ENCODE measurements around the gene CD79A.
"Not testable (repeated sequence)": the region's sequence is repeated elsewhere in the genome, so short reads cannot be mapped to it uniquely, and the experiment has no call there.

CD79A gene

GRCh38 chr19:41906916-41907680 lies 30.0 kb downstream of the CD79A start:
- DNase-seq = no peak

DNA sequence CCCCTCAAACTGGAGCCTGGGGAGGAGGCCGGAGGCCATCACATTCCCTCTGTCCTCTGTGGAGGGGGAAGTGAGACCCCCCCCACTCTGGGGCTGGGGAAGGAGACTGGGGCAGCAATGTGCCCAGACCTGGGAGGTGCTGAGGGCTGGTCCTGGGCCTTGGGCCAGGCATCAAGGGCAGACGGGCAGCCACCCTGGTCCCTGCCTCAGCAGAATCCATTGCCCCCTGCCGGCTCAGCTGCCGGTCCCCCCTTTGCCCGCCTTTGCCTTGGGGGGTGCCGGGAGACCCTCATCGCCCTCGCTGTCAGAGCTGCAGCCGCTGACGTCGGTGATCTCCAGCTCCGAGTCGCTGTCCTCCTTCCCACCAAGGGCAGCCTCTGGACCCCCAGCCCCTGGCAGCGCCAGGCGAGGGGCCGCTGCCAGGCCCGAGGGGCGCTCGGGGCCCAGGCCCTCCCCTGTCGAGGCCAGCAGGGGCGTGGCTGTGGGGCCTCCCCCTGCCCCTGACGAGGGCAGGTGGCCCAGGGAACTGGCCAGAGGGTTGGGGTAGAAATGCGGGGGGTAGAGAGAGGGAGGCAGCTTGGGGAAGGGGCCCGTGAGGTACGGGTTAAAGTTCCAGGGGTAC lies 31.0 kb downstream of the CD79A start:
- no peak for DNase-seq

DNA sequence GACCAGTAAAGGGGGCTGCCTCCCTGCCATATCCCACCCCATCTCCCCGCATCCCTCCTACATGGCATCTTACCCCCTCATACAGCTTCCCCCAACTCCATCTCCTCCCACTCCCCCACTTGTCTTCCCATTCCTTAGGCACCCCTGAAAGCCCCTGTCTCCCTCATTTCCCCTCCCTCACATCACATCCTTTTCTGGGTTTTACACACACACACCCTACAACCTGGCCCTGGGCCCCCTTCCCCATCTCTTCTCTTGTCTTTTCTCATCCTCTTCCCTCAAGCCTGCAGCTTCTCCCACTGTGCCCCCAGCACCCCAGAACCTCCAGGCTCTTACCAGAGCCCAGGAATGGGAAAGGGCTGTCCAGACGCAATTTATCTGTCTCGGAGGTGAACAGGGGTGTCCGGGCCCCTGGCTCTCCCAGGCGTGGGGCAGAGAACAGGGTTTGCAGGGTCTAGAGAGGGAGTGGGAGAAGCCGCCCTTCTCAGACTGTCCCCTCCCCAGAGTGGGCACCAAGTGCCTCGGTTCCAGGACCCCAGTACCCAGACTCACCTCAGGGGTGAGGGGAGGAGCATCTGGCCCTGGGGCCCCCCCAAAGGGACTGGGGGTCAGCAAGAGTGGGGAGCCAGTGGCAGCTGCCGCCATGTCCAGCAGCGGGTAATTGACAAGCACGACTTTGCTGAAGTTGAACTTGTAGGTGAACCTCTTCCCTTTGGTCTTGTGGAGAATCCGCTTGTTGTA lies 31.8 kb downstream of the CD79A start:
- no peak for DNase-seq

DNA sequence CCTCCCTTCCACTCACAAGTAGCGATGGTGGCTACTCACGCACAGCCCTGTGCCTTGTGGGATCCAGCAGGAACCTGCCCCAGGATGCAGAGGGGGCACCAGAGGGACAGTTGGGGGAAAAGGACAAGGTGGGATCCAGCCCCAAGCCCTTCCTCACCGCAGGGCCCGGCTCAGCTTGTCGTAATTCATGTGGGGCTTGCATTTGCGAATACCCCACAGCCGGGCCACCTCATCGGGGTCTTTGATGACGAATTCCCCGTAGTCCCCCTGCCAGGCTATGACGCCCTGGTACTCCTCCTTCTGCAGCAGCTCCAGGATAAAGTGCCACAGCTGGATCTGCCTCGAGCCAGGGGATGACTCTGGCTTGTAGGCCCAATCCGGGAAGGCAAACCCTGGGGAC lies 32.6 kb downstream of the CD79A start:
- no peak for DNase-seq

- DNase-seq = no peak
These were observed 33.3 kb downstream of the CD79A start for GRCh38 chr19:41910240-41910991.

GRCh38 chr19:41910992-41911888 lies 34.2 kb downstream of the CD79A start:
- no peak for DNase-seq

DNA sequence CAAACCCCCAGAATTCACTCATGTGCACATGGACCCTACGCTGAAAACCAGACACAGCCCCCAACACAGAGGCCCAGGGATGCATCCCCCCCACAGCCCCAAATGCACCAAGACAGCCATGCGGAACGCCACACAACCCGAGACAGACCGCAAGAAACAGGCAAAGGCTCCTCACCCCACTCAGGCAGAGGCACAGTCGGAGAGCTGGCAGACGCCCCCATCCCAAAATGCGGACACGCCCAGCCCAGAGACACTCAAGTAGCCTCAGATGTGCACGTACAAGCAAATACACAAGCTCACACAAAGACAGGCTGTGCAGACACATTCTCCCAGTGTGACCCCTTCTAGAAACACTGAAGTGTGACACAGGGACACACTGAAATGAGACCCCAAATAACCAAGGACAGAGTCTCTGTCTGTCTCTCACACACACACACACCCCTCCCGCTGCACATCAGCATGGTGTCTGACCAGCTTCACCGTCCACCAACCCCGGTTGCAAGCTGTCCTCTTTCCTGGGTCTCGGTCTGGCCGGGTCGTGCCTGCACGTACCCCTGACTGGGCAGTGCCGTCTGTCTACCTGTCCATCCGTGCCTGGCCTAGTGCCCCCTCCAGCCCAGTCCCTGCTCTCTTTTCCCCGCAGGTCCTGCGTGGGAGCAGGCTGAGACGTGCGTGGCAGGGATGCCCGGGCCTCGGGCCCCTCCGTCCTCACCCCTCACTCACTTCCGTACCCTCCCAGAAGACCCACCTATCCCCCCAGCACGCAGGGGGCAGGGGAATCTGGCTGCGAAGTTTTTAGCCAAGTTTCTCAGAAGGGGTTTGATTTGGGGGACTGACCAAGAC lies 35.0 kb downstream of the CD79A start:
- DNase-seq = no peak

DNA sequence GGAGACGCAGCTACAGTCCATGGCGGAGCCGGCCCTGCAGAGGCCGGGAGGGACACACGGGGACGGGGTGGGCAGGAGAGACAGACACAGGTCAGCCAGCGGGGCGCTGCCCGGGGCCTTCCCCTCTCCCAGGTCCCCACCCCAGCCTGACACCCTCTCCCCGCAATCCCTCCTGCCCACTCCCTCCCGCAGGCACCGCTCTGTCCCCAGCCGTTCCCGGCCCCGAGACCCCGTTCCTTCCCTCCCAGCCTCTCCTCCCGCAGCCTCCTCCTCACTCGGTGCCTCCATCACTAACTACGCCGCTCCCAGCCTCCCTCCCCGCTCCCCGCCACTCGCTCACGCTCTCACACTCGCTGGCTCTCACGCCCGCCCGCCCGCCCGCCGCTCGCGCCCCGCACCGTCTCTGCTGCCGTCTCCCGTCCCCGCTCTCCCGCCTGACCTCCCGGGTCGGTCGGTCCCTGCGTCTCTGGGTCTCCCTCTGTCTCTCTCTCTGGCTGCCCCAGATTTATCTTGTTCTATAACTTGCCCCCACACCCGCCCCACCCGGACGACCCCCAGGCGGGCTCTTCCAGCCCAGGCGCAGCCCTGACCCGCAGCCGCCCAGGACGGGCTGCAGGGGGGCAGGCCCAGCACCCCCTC lies 35.9 kb downstream of the CD79A start:
- DNase-seq = no peak

GRCh38 chr19:41913538-41914423 lies 36.7 kb downstream of the CD79A start:
- no peak for DNase-seq

- not testable (repeated sequence) for DNase-seq
These were observed 37.4 kb downstream of the CD79A start for GRCh38 chr19:41914424-41914834.

DNA sequence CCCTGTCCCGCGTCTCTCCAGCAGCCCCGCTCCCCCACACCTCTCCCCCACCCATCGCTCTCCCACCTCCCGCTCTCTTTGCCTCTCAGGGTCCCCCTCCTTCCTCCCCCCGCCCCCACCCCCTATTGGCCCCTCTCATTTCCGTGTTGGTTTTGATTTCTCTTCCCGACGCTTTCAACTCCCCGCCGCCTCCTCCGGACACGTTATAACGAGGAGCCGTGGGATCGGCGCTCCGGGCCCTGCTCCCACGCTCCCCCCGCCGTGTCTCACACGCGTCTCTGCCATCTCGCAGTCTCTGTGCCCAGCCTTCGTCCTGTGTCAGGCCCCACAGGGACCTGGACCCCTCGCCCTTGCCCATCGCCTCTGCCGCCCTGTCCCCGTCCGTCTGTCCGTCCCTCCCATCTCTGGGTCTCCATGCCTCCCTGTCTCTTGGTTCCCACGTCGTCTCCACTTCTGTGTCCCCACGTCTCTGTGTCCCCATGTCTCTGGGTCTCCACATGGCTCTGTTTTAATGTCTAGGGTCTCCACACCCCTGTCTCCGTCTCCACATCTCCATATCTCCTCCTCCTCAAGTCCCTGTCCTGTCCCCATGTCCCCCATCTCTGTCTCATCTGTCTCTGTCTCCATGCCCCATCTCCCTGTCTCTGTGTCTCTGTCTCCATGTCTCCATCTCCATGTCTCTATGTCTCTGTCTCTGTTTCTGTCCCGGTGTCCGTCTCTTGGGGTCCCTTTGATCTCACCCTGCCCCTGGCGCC lies 38.1 kb downstream of the CD79A start:
- no peak for DNase-seq

DNA sequence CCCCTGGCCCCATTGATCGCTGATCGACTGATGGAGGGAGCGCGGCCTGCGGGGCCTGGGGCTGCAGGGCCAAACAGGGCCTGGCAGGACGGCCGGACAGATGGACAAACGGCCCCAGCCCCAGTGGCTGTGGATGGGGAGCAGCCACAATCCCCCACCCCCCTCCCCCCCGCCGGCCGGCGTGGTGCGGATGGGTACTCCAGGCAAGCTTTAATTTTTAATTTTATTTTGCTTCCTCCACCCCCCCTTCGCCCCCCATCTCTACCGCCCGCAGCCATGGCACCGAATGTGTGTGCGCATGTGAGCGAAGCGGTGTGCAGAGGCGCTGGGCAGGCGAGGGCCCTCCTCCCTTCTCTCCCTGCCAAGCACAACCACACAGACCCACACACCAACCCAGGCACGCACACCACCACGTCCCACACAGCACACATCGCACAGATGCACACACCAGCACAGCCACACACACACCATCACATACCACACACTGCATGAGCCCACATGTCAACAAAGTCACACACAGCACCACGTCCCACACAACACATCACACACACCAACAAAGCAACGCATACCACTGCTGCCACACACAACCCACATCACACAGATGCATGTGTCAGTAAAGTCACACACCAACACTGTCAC lies 38.8 kb downstream of the CD79A start:
- DNase-seq = no peak

DNA sequence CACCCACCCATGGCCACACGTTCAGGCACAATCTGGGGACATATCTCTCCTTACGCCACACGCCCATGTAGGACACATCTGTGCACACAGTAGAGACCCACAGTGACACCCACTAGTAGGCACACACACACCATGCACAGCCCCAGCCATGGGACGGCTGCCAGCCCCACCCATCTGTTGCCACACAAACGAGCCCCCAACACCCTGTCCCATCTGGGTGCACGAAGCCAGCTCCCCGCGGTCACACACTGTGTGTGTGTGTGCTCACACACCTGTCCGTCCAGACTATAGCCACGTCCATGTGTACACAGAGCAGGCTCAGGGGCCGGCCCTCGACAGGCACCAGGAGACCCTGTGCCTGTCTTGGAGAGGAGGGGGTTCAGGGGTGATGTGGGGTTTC lies 40.6 kb downstream of the CD79A start:
- no peak for DNase-seq

- DNase-seq = no peak
These were observed 41.0 kb downstream of the CD79A start for GRCh38 chr19:41918095-41918494.

GRCh38 chr19:41918653-41919244 lies 41.7 kb downstream of the CD79A start:
- DNase-seq = no peak

DNA sequence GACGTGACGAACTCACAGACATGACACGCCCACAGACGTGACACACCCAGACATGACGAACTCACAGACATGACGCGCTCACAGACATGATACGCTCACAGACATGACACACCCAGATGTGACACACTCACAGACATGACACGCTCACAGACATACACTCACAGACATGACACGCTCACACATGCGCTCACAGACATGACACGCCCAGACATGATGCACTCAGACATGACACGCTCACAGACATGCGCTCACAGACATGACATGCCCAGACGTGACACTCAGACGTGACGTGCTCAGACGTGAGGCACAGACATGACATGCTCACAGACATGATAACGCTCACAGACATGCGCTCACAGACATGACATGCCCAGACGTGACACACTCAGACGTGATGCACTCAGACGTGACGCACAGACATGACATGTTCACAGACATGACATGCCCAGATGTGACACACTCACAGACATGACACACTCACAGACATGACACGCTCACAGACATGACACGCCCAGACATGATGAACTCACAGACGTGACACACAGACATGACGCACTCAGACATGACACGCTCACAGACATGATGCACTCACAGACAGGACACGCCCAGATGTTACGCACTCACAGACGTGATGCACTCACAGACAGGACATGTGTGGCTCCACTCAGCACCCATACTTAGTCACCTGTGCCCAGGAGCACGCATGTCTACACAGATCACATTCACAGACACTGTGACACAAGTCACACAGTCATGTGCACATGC lies 43.1 kb downstream of the CD79A start:
- no peak for DNase-seq
